ENCODE data around the gene HMCN1.

DNA sequence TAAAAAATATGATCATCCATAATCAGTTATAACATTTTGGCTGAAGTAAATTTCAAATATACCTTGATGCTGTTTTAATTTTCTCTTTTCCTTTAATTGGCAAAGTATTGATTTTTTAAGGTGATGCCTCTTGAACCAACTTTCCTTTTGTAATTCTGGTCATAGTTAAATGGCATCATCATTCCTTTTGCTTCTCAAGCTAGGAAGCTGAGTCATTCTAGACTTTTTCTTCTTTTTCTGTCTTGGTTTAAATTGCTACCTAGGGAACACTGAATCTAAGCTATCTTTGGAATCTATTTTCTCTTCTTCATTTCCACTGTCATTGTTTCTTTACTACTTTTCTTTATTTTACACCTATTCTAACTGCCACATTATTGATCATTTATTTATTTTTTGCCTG, 162.7 kb downstream of the HMCN1 start:
- TF ChIP-seq GLIS3 (CRISPR knock-in tag; IDR thresholded peaks at IDR 0.05) = no peak
- TF ChIP-seq, protein P1, sequence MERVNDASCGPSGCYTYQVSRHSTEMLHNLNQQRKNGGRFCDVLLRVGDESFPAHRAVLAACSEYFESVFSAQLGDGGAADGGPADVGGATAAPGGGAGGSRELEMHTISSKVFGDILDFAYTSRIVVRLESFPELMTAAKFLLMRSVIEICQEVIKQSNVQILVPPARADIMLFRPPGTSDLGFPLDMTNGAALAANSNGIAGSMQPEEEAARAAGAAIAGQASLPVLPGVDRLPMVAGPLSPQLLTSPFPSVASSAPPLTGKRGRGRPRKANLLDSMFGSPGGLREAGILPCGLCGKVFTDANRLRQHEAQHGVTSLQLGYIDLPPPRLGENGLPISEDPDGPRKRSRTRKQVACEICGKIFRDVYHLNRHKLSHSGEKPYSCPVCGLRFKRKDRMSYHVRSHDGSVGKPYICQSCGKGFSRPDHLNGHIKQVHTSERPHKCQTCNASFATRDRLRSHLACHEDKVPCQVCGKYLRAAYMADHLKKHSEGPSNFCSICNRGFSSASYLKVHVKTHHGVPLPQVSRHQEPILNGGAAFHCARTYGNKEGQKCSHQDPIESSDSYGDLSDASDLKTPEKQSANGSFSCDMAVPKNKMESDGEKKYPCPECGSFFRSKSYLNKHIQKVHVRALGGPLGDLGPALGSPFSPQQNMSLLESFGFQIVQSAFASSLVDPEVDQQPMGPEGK (CRISPR knock-in tag; IDR thresholded peaks at IDR 0.05; ENCODE audit: borderline replicate concordance) = no peak
- TF ChIP-seq, protein P2, sequence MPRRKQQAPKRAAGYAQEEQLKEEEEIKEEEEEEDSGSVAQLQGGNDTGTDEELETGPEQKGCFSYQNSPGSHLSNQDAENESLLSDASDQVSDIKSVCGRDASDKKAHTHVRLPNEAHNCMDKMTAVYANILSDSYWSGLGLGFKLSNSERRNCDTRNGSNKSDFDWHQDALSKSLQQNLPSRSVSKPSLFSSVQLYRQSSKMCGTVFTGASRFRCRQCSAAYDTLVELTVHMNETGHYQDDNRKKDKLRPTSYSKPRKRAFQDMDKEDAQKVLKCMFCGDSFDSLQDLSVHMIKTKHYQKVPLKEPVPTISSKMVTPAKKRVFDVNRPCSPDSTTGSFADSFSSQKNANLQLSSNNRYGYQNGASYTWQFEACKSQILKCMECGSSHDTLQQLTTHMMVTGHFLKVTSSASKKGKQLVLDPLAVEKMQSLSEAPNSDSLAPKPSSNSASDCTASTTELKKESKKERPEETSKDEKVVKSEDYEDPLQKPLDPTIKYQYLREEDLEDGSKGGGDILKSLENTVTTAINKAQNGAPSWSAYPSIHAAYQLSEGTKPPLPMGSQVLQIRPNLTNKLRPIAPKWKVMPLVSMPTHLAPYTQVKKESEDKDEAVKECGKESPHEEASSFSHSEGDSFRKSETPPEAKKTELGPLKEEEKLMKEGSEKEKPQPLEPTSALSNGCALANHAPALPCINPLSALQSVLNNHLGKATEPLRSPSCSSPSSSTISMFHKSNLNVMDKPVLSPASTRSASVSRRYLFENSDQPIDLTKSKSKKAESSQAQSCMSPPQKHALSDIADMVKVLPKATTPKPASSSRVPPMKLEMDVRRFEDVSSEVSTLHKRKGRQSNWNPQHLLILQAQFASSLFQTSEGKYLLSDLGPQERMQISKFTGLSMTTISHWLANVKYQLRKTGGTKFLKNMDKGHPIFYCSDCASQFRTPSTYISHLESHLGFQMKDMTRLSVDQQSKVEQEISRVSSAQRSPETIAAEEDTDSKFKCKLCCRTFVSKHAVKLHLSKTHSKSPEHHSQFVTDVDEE (CRISPR knock-in tag; IDR thresholded peaks at IDR 0.05) = no peak
- no peak for TF ChIP-seq ZNF565 (CRISPR knock-in tag; conservative IDR thresholded peaks at IDR 0.05; ENCODE audit: low read depth)
- no peak for TF ChIP-seq ARNTL (CRISPR knock-in tag; IDR thresholded peaks at IDR 0.05; ENCODE audit: borderline replicate concordance, low read depth)
- TF ChIP-seq, protein P3, sequence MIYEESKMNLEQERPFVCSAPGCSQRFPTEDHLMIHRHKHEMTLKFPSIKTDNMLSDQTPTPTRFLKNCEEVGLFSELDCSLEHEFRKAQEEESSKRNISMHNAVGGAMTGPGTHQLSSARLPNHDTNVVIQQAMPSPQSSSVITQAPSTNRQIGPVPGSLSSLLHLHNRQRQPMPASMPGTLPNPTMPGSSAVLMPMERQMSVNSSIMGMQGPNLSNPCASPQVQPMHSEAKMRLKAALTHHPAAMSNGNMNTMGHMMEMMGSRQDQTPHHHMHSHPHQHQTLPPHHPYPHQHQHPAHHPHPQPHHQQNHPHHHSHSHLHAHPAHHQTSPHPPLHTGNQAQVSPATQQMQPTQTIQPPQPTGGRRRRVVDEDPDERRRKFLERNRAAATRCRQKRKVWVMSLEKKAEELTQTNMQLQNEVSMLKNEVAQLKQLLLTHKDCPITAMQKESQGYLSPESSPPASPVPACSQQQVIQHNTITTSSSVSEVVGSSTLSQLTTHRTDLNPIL (CRISPR knock-in tag; IDR thresholded peaks at IDR 0.05; ENCODE audit: low read depth) = no peak
- no peak for TF ChIP-seq ZC3H10 (CRISPR knock-in tag; IDR thresholded peaks at IDR 0.05)
- no peak for TF ChIP-seq ZFP3 (CRISPR knock-in tag; IDR thresholded peaks at IDR 0.05)
- no peak for TF ChIP-seq TCF4 (CRISPR knock-in tag; IDR thresholded peaks at IDR 0.05; ENCODE audit: borderline replicate concordance)
